Measurements from ENCODE around the gene GPR108.

GRCh38 chr19:6709549-6709948, 27.8 kb downstream of the GPR108 start:
- no peak for TF ChIP-seq ELF1 (IDR thresholded peaks at IDR 0.05)
- TF ChIP-seq, protein P1, sequence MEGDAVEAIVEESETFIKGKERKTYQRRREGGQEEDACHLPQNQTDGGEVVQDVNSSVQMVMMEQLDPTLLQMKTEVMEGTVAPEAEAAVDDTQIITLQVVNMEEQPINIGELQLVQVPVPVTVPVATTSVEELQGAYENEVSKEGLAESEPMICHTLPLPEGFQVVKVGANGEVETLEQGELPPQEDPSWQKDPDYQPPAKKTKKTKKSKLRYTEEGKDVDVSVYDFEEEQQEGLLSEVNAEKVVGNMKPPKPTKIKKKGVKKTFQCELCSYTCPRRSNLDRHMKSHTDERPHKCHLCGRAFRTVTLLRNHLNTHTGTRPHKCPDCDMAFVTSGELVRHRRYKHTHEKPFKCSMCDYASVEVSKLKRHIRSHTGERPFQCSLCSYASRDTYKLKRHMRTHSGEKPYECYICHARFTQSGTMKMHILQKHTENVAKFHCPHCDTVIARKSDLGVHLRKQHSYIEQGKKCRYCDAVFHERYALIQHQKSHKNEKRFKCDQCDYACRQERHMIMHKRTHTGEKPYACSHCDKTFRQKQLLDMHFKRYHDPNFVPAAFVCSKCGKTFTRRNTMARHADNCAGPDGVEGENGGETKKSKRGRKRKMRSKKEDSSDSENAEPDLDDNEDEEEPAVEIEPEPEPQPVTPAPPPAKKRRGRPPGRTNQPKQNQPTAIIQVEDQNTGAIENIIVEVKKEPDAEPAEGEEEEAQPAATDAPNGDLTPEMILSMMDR (IDR thresholded peaks at IDR 0.05), result no peak
- TF ChIP-seq EP300 (IDR thresholded peaks at IDR 0.05; ENCODE audit: borderline replicate concordance in 1 of 2, low read depth in 1 of 2, low read length in 1 of 2), result no peak
- no peak for TF ChIP-seq GATA2 (CRISPR knock-in tag; IDR thresholded peaks at IDR 0.05)
- no peak for TF ChIP-seq TCF12 (IDR thresholded peaks at IDR 0.05)
- TF ChIP-seq MAX (IDR thresholded peaks at IDR 0.05; ENCODE audit: low read depth), result no peak

Data from SK-N-SH (cell line).